Measurements from ENCODE around the gene AGPAT1. TPM values are rescaled to one million over a fixed set of nuclear protein-coding genes. Genes with fewer than 3 reads are reported as not detected.

Gene AGPAT1
- total RNA-seq, 2 donors from 2014 or later, result 44.1 to 54.5 TPM

DNA sequence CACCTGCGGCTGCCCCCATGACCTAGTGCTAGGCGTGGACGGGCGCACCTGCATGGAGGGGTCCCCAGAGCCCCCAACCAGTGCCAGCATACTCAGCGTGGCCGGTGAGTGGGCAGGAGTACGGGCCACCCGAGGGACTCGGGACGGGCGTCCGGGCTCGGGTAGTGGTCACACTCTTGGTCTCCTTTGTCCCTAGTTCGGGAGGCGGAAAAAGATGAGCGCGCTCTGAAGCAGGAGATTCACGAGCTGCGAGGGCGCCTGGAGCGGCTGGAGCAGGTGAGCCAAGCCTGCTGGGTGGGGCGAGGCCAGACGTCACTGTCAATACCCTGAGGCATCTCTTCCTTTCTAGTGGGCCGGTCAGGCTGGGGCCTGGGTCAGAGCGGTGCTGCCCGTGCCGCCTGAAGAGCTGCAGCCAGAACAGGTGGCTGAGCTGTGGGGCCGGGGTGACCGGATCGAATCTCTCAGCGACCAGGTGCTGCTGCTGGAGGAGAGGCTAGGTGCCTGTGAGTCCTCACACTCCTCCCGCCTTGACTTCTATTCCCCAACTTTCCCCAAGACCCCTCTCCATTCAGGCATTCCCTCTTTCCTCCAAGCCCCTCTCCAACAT, 8.6 kb downstream of the AGPAT1 start:
- Histone ChIP-seq H3K4me3 (no peak overlapping the region), H3K9me3 (no peaks in the 10 kb centered on the region), H3K27ac (no peak overlapping the region), H3K27me3 (no peaks in the 10 kb centered on the region), H3K36me3 (peaks cover 7% of the 10 kb centered on the region), H3K9ac (ENCODE audit: low read depth in 2 of 2, low read length in 2 of 2) (no peak overlapping the region), H3K4me1 (no peaks in the 10 kb centered on the region)
- intact Hi-C loops (cut with DNase I), result no loop called here
- TF ChIP-seq, protein P1, sequence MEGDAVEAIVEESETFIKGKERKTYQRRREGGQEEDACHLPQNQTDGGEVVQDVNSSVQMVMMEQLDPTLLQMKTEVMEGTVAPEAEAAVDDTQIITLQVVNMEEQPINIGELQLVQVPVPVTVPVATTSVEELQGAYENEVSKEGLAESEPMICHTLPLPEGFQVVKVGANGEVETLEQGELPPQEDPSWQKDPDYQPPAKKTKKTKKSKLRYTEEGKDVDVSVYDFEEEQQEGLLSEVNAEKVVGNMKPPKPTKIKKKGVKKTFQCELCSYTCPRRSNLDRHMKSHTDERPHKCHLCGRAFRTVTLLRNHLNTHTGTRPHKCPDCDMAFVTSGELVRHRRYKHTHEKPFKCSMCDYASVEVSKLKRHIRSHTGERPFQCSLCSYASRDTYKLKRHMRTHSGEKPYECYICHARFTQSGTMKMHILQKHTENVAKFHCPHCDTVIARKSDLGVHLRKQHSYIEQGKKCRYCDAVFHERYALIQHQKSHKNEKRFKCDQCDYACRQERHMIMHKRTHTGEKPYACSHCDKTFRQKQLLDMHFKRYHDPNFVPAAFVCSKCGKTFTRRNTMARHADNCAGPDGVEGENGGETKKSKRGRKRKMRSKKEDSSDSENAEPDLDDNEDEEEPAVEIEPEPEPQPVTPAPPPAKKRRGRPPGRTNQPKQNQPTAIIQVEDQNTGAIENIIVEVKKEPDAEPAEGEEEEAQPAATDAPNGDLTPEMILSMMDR (IDR thresholded peaks at IDR 0.05), result no peak
- no peak for DNase-seq

DNA sequence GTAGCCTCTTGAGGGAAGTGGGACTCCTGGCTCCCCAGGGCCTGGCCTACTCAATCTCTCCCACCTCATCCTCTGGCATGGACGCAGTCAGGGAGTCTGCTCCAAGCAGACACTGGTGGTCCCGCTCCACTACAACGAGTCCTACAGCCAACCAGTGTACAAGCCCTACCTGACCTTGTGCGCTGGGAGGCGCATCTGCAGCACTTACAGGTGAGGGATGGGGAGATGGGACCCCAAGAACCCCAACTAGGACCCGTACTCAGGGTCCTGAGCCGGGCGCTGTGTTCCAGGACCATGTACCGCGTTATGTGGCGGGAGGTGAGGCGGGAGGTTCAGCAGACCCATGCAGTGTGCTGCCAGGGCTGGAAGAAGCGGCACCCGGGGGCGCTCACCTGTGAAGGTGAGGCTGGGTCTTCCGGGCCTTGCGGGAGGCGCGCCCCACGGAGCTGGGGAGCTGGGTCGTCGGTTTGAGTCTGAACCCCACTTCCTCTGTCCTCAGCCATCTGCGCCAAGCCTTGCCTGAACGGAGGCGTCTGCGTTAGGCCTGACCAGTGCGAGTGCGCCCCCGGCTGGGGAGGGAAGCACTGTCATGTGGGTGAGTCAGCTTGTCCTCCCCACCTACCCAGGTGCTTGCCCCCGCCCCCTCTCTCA, 9.3 kb downstream of the AGPAT1 start:
- DNase-seq, result no peak
- no peaks in the 10 kb centered on the region for H3K4me1 ChIP-seq
- no peak overlapping the region for H3K4me3 ChIP-seq
- TF ChIP-seq, protein P1 (IDR thresholded peaks at IDR 0.05), result no peak
- intact Hi-C loops (cut with DNase I), result no loop called here
- no peaks in the 10 kb centered on the region for H3K9me3 ChIP-seq
- H3K27me3 ChIP-seq, result no peaks in the 10 kb centered on the region
- H3K9ac ChIP-seq (ENCODE audit: low read depth in 2 of 2, low read length in 2 of 2), result no peak overlapping the region
- no peak overlapping the region for H3K27ac ChIP-seq
- H3K36me3 ChIP-seq, result peaks cover 7% of the 10 kb centered on the region

DNA sequence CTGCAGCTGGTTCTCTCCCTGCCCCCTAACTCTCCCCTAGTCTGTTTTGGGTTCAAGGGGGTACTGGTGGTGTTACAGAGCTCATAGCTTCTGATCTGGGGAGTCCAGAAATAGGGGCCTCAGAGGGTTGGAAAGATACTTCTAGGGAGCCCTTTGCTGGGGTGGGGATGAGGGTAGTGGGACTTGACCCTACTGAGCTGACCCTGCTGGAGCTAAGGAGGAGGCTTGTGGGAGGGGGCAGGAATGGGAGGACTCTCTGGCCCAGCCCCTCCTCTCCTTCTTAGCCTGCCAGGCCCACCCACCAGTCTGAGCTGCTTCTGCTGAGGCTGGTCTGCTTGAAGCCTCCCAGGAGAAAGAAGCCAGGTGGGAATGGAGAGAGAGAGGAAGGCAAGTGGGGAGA, 11.6 kb downstream of the AGPAT1 start, which contains the start of gene EGFL8:
Gene EGFL8, plus strand, starts transcription at position 301 of the 400 bp plus-strand sequence. CDS start 1,571 bp downstream, outside the sequence.
- no peak within 1 kb of the TSS for H3K27ac ChIP-seq
- intact Hi-C loops (cut with DNase I), result no loop called here
- H3K36me3 ChIP-seq, result no peaks in the 10 kb centered on the region

DNA sequence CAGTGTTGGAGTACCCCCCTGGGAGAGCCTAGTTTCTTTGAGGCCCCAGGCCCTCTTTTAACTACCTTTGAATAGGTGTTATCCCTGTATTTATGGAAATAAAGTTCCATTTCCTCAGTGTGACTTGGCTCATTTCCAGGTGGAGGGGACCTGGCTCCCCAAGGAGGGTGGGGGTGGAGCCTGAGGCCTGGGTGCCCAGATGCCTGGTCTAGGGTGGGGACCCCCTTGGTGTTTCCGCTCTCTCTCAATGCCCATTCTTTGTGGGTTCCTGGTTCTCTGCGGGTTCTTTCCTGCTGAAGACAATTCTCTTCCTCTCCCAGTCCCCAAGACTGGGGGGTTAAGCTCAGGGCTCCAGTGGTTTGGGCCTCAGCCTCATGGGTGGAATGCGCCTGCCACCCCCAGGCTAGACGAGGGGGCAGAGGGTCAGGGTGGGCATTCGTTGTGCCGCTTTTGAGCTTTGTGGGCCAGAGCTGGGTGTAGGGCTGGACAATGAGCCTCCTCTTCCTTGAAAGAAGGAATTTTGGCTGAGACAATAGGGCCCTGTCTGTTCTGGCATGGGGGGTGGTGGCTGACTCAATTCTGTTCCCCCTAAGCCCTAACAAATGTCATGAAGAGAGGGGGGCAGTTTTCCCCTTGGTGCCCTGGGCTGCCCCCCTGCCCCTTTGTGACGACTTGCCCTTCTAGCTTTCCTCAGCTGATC, 12.2 kb downstream of the AGPAT1 start:
- no peak overlapping the region for H3K4me3 ChIP-seq
- no peaks in the 10 kb centered on the region for H3K36me3 ChIP-seq
- H3K9ac ChIP-seq (ENCODE audit: low read depth in 2 of 2, low read length in 2 of 2), result no peak overlapping the region
- H3K27ac ChIP-seq, result no peak overlapping the region
- H3K27me3 ChIP-seq, result no peaks in the 10 kb centered on the region
- H3K9me3 ChIP-seq, result no peaks in the 10 kb centered on the region
- TF ChIP-seq, protein P1 (IDR thresholded peaks at IDR 0.05), result no peak
- H3K4me1 ChIP-seq, result no peaks in the 10 kb centered on the region
- intact Hi-C loops (cut with DNase I), result no loop called here
- DNase-seq, result no peak

More for the DNA sequence above, 11.6 kb downstream of the AGPAT1 start, which contains the start of gene EGFL8:
- Histone ChIP-seq H3K4me3 (no peak within 1 kb of the TSS), H3K9me3 (no peaks in the 10 kb centered on the region), H3K27me3 (no peaks in the 10 kb centered on the region), H3K9ac (ENCODE audit: low read depth in 2 of 2, low read length in 2 of 2) (no peak within 1 kb of the TSS), H3K4me1 (no peaks in the 10 kb centered on the region)
- TF ChIP-seq, protein P1 (IDR thresholded peaks at IDR 0.05), result no peak
- DNase-seq, result no peak

DNA sequence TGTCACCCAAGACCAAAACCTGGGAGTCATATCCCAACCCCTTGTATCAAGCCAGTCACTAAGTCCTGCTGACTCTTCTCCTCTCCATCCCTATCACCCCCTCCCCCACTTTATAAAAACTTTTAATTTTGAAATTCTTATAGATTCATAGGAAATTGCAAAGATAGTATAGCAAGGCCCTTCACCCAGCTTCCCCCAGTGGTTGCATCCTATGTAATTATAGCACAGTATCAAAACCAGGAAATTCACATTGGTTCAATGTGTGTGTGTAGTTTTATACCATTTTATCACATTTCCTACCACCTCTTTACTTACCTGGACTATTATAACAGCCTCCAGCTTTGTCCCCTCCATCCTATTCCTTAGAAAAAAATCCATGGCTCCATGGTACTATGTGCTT, 17.8 kb downstream of the AGPAT1 start:
- H3K36me3 ChIP-seq, result no peaks in the 10 kb centered on the region
- intact Hi-C loops (cut with DNase I), result loop anchor here (5.0 kb wide), 1 partner anchor 41 kb away; no protein-coding TSS in a partner anchor
- H3K9ac ChIP-seq (ENCODE audit: low read depth in 2 of 2, low read length in 2 of 2), result no peak overlapping the region
- no peak for DNase-seq
- no peak overlapping the region for H3K27ac ChIP-seq
- H3K27me3 ChIP-seq, result no peaks in the 10 kb centered on the region
- no peak overlapping the region for H3K4me3 ChIP-seq
- H3K9me3 ChIP-seq, result no peaks in the 10 kb centered on the region
- H3K4me1 ChIP-seq, result peaks cover 4% of the 10 kb centered on the region
- TF ChIP-seq, protein P1 (IDR thresholded peaks at IDR 0.05), result no peak
